SU-DHL-6 (cell line): Measurements from ENCODE around the gene CDK14.

Experiments
- CTCF ChIP-seq: fragments of 200-600 bp; sonication (generic); IDR thresholded peaks from one replicate; pipeline ENCODE4 v1.5.1; 2017; ENCODE audit warnings: antibody characterized with exemption, mild to moderate bottlenecking, low read length, moderate library complexity; ENCODE audit not compliant: insufficient read depth, poor library complexity, severe bottlenecking
- EZH2phosphoT487 ChIP-seq: fragments of 200-600 bp; sonication (generic), shearing (Covaris generic); conservative IDR thresholded peaks from 2 replicates; pipeline ENCODE4 v1.6.1; 2018; ENCODE audit warnings: mild to moderate bottlenecking, antibody characterized with exemption, low read length, moderate library complexity, mixed read lengths

GRCh38 chr7:91137788-91138368, 541.8 kb downstream of the CDK14 start:
- TF ChIP-seq CTCF (no peak), EZH2phosphoT487 (no peak)
